ENCODE measurements around the gene HACD2.

GRCh38 chr3:123449997-123450604 is 134.8 kb downstream of the HACD2 start:
- TF ChIP-seq POLR2A (IDR thresholded peaks at IDR 0.05) (no peak), POLR2AphosphoS5 (IDR thresholded peaks at IDR 0.05) (no peak), EP300 (IDR thresholded peaks at IDR 0.05; ENCODE audit: low read depth) (no peak)
- TF ChIP-seq, protein P1, sequence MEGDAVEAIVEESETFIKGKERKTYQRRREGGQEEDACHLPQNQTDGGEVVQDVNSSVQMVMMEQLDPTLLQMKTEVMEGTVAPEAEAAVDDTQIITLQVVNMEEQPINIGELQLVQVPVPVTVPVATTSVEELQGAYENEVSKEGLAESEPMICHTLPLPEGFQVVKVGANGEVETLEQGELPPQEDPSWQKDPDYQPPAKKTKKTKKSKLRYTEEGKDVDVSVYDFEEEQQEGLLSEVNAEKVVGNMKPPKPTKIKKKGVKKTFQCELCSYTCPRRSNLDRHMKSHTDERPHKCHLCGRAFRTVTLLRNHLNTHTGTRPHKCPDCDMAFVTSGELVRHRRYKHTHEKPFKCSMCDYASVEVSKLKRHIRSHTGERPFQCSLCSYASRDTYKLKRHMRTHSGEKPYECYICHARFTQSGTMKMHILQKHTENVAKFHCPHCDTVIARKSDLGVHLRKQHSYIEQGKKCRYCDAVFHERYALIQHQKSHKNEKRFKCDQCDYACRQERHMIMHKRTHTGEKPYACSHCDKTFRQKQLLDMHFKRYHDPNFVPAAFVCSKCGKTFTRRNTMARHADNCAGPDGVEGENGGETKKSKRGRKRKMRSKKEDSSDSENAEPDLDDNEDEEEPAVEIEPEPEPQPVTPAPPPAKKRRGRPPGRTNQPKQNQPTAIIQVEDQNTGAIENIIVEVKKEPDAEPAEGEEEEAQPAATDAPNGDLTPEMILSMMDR (IDR thresholded peaks at IDR 0.05), result no peak
